Fibroblast of lung (primary cell): ENCODE results near the gene SAT2. TPM values are rescaled to one million over a fixed set of nuclear protein-coding genes. Genes with fewer than 3 reads are reported as not detected.

Experiments
- DNase-seq, 2 donors: peaks; one replicate each; pipeline versions ENCODE4 v3.0.0 to v3.0.0-alpha.2; 2010; ENCODE audit warnings: low read depth in 2 of 2
- H2AFZ ChIP-seq: 2 replicates; pipeline ENCODE4 v1.5.1; 2012; ENCODE audit warnings: low read length, control low read depth, inconsistent platforms
- H3K27ac ChIP-seq: 2 replicates; pipeline ENCODE4 v1.5.1; 2011; ENCODE audit warnings: low read length, control low read depth; ENCODE audit not compliant: insufficient read depth
- H3K27me3 ChIP-seq: 2 replicates; pipeline ENCODE4 v1.5.1; 2011; ENCODE audit warnings: mild to moderate bottlenecking, low read length; ENCODE audit not compliant: control insufficient read depth, insufficient read depth
- H3K36me3 ChIP-seq: 2 replicates; pipeline ENCODE4 v1.5.1; 2011; ENCODE audit warnings: low read length; ENCODE audit not compliant: control insufficient read depth, insufficient read depth
- H3K4me1 ChIP-seq: 2 replicates; pipeline ENCODE4 v1.5.1; 2011; ENCODE audit warnings: low read length; ENCODE audit not compliant: control insufficient read depth, insufficient read depth; ENCODE audit errors: extremely low read depth
- H3K4me2 ChIP-seq: 2 replicates; pipeline ENCODE4 v1.5.1; 2011; ENCODE audit warnings: low read length, control low read depth; ENCODE audit not compliant: insufficient read depth; ENCODE audit errors: extremely low read depth
- H3K4me3 ChIP-seq, 4 experiments: fragments of 200-600 bp in 1 of 4; sonication (generic) in 1 of 4; replicated peaks in 1 of 4; 2 replicates each; pipeline ENCODE4 v1.5.1; 2011 to 2016; ENCODE audit warnings: low read length in 4 of 4, low read depth in 3 of 4, mild to moderate bottlenecking in 3 of 4, control low read depth in 2 of 4, inconsistent platforms in 1 of 4, mixed read lengths in 1 of 4; ENCODE audit not compliant: insufficient read depth in 1 of 4; ENCODE audit errors: control extremely low read depth in 1 of 4
- H3K79me2 ChIP-seq: 2 replicates; pipeline ENCODE4 v1.5.1; 2012; ENCODE audit warnings: mild to moderate bottlenecking, low read length, inconsistent platforms; ENCODE audit not compliant: control insufficient read depth, insufficient read depth
- H3K9ac ChIP-seq: 2 replicates; pipeline ENCODE4 v1.5.1; 2011; ENCODE audit warnings: mild to moderate bottlenecking, low read length, control low read depth; ENCODE audit not compliant: insufficient read depth
- H3K9me3 ChIP-seq: 2 replicates; pipeline ENCODE4 v1.5.1; 2012; ENCODE audit warnings: low read depth, low read length; ENCODE audit not compliant: control insufficient read depth, insufficient read depth
- H4K20me1 ChIP-seq: 2 replicates; pipeline ENCODE4 v1.5.1; 2011; ENCODE audit warnings: low read length; ENCODE audit not compliant: control insufficient read depth, insufficient read depth; ENCODE audit errors: extremely low read depth
- EZH2 ChIP-seq: IDR thresholded peaks from 2 replicates; pipeline ENCODE4 v1.5.1; 2012; ENCODE audit warnings: low read length, control low read depth, mild to moderate bottlenecking; ENCODE audit errors: missing control alignments
- polyA plus RNA-seq, 2 donors: library from polyadenylated mRNA; depleted of rRNA in 1 of 2; stranded (reverse) in 1 of 2; unstranded in 1 of 2; fragments of >200 nt; gene quantifications; 2 replicates each; pipeline ENCODE4 v1.2.1, GENCODE V29; 2011 to 2012; ENCODE audit warnings: missing spikeins in 1 of 2
- total RNA-seq: library from RNA; depleted of rRNA; stranded (reverse); fragments of >200 nt; gene quantifications from 2 replicates; pipeline ENCODE4 v1.2.1, GENCODE V29; 2014
- TF ChIP-seq, protein P1 (sequence below), 2 donors: IDR thresholded peaks in 1 of 2; conservative IDR thresholded peaks in 1 of 2; 1 replicate in 1 of 2; 2 replicates in 1 of 2; pipeline ENCODE4 v1.5.1; 2011 to 2012; ENCODE audit warnings: low read length in 2 of 2, control low read depth in 1 of 2, inconsistent platforms in 1 of 2, low read depth in 1 of 2, mild to moderate bottlenecking in 1 of 2

Gene SAT2
- total and polyA plus RNA-seq, 2 donors (not counting 1 experiment from before 2014, with no cell fraction given): 48.2 to 54.3 TPM

DNA sequence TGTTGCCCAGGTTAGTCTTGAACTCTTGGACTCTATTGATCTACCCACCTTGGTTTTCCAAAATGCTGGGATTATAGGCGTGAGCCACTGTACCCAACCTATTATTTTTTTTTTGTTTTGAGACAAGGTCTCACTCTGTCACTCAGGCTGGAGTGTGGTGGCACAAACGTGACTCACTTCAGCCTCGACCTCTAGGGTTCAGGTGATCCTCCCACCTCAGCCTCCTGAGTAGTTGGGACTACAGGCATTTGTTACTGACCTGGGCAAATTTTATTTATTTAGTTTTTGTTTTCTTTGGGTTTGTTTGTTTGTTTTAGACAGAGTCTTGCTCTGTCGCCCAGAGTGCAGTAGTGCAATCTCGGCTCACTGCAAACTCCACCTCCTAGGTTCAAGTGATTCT is 4.0 kb downstream of the SAT2 start:
- Histone ChIP-seq H3K79me2 (peaks cover 8% of the 10 kb centered on the region), H3K27me3 (peaks cover 3% of the 10 kb centered on the region), H3K9ac (no peak overlapping the region), H4K20me1 (no peaks in the 10 kb centered on the region), H3K4me2 (no peak overlapping the region), H3K36me3 (no peaks in the 10 kb centered on the region), H2AFZ (no peak overlapping the region), H3K4me3 (no peak overlapping the region), H3K27ac (no peak overlapping the region), H3K9me3 (no peaks in the 10 kb centered on the region), H3K4me1 (peaks cover 5% of the 10 kb centered on the region)
- TF ChIP-seq, protein P1, sequence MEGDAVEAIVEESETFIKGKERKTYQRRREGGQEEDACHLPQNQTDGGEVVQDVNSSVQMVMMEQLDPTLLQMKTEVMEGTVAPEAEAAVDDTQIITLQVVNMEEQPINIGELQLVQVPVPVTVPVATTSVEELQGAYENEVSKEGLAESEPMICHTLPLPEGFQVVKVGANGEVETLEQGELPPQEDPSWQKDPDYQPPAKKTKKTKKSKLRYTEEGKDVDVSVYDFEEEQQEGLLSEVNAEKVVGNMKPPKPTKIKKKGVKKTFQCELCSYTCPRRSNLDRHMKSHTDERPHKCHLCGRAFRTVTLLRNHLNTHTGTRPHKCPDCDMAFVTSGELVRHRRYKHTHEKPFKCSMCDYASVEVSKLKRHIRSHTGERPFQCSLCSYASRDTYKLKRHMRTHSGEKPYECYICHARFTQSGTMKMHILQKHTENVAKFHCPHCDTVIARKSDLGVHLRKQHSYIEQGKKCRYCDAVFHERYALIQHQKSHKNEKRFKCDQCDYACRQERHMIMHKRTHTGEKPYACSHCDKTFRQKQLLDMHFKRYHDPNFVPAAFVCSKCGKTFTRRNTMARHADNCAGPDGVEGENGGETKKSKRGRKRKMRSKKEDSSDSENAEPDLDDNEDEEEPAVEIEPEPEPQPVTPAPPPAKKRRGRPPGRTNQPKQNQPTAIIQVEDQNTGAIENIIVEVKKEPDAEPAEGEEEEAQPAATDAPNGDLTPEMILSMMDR (conservative IDR thresholded peaks at IDR 0.05 in 1 of 2, IDR thresholded peaks at IDR 0.05 in 1 of 2; ENCODE audit: low read depth in 1 of 2, low read length in 2 of 2): no peak
- TF ChIP-seq EZH2: no peak
- DNase-seq: no peak

DNA sequence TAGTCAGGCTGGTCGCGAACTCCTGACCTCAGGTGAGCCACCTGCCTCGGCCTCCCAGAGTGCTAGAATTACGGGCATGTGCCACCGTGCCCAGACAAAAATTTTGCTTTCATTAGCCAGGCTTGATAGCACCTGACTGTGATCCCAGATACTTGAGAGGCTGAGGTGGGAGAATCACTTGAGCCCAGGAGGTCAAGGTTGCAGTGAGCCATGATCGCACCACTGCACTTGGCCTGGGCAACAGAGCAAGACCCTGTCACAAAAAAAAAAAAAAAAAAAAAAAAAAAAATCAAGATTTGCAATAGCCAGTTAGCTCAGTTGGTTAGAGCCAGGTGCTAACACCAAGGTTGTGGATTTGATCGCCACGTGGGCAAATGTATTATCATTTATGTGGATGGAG is 6.8 kb downstream of the SAT2 start:
- Histone ChIP-seq H3K4me1 (no peaks in the 10 kb centered on the region), H3K4me2 (no peak overlapping the region), H3K36me3 (no peaks in the 10 kb centered on the region), H3K79me2 (no peaks in the 10 kb centered on the region), H3K27ac (no peak overlapping the region), H3K9me3 (no peaks in the 10 kb centered on the region), H3K4me3 (no peak overlapping the region), H2AFZ (no peak overlapping the region), H4K20me1 (no peaks in the 10 kb centered on the region), H3K27me3 (peaks cover 3% of the 10 kb centered on the region), H3K9ac (no peak overlapping the region)
- TF ChIP-seq, protein P1 (conservative IDR thresholded peaks at IDR 0.05 in 1 of 2, IDR thresholded peaks at IDR 0.05 in 1 of 2; ENCODE audit: low read depth in 1 of 2, low read length in 2 of 2): no peak
- TF ChIP-seq EZH2: no peak
- DNase-seq: no peak

DNA sequence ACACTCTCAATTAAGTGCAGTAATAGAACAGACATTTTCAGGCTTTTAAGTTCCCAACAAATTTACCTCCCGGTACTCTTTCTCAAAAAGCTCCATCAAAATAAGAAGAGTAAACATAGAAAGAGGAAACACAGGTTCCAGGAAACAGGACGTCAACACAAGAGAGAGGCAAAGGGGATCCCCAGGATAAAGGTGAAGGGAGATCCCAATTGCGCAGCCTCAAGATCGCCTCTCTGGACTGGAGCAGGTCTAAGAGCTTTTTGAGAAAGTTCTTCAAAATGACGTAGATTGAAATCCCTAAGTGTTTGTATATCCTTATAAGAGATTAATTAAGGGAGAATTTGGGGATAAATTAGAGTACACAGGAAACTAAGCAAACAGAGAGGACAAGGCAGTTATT is 9.0 kb downstream of the SAT2 start:
- H3K9ac ChIP-seq: no peak overlapping the region
- H2AFZ ChIP-seq: no peak overlapping the region
- H3K27me3 ChIP-seq: peaks cover 3% of the 10 kb centered on the region
- DNase-seq: no peak
- no peaks in the 10 kb centered on the region for H3K4me1 ChIP-seq
- no peak overlapping the region for H3K27ac ChIP-seq
- H3K79me2 ChIP-seq: peaks cover 7% of the 10 kb centered on the region
- TF ChIP-seq, protein P1 (conservative IDR thresholded peaks at IDR 0.05 in 1 of 2, IDR thresholded peaks at IDR 0.05 in 1 of 2; ENCODE audit: low read depth in 1 of 2, low read length in 2 of 2): no peak
- TF ChIP-seq EZH2: no peak
- H3K36me3 ChIP-seq: no peaks in the 10 kb centered on the region
- no peak overlapping the region for H3K4me3 ChIP-seq
- no peaks in the 10 kb centered on the region for H4K20me1 ChIP-seq
- no peak overlapping the region for H3K4me2 ChIP-seq
- H3K9me3 ChIP-seq: no peaks in the 10 kb centered on the region
